ENCODE results near the gene COL4A2.

GRCh38 chr13:110559429-110559943 lies 252.4 kb downstream of the COL4A2 start:
- TF ChIP-seq, protein P1, sequence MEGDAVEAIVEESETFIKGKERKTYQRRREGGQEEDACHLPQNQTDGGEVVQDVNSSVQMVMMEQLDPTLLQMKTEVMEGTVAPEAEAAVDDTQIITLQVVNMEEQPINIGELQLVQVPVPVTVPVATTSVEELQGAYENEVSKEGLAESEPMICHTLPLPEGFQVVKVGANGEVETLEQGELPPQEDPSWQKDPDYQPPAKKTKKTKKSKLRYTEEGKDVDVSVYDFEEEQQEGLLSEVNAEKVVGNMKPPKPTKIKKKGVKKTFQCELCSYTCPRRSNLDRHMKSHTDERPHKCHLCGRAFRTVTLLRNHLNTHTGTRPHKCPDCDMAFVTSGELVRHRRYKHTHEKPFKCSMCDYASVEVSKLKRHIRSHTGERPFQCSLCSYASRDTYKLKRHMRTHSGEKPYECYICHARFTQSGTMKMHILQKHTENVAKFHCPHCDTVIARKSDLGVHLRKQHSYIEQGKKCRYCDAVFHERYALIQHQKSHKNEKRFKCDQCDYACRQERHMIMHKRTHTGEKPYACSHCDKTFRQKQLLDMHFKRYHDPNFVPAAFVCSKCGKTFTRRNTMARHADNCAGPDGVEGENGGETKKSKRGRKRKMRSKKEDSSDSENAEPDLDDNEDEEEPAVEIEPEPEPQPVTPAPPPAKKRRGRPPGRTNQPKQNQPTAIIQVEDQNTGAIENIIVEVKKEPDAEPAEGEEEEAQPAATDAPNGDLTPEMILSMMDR (conservative IDR thresholded peaks at IDR 0.05; ENCODE audit: low read depth, low read length), result no peak
- no peak for TF ChIP-seq EZH2phosphoT487 (IDR thresholded peaks at IDR 0.05; ENCODE audit: borderline replicate concordance, low read length)
- TF ChIP-seq EZH2 (IDR thresholded peaks at IDR 0.05; ENCODE audit: low read length, unreplicated experiment), result no peak
